Measurements from ENCODE around the gene FGF8. TPM values are rescaled to one million over a fixed set of nuclear protein-coding genes. Genes with fewer than 3 reads are reported as not detected.

The FGF8 gene
- total RNA-seq, 1 experiment from 2014 or later, result not detected

- intact Hi-C loops (cut with micrococcal nuclease), result no loop called here
- POLR2A ChIA-PET (ENCODE audit: unreplicated experiment), result no interaction called here
- H3K79me2 ChIP-seq (ENCODE audit: low read length), result no peaks in the 10 kb centered on the region
Measured at GRCh38 chr10:101771380-101771779, 4.5 kb downstream of the FGF8 start.

GRCh38 chr10:101770331-101771215 lies 5.3 kb downstream of the FGF8 start:
- Histone ChIP-seq H3K27me3 (ENCODE audit: low read length) (peaks cover 9% of the 10 kb centered on the region; the same call in 1 of the 2 replicates), H3K9me2 (replicated peaks; ENCODE audit: low read length) (no peaks in the 10 kb centered on the region), H2AFZ (ENCODE audit: low read length) (no peak overlapping the region), H3K4me3 (ENCODE audit: low read length) (no peak overlapping the region), H3F3A (ENCODE audit: low read length, unreplicated experiment) (no peaks in the 10 kb centered on the region), H3K9me3 (ENCODE audit: low read length) (no peaks in the 10 kb centered on the region), H4K20me1 (ENCODE audit: low read length) (no peaks in the 10 kb centered on the region), H3K4me1 (ENCODE audit: insufficient read depth, low read length) (no peaks in the 10 kb centered on the region), H3K36me3 (ENCODE audit: low read depth, low read length) (no peaks in the 10 kb centered on the region), H3K4me2 (ENCODE audit: low read length) (no peak overlapping the region), H3K79me2 (ENCODE audit: low read length) (no peaks in the 10 kb centered on the region), H3K9ac (ENCODE audit: low read length) (no peak overlapping the region), H3K27ac (ENCODE audit: low read length) (no peak overlapping the region)
- ATAC-seq, result no peak
- intact Hi-C loops (cut with micrococcal nuclease), result no loop called here
- POLR2A ChIA-PET (ENCODE audit: unreplicated experiment), result no interaction called here
- DNase-seq, result no peak
- CTCF ChIA-PET, result interaction anchor here (1.0 kb wide), 1 partner anchor 168 kb away, joined by 3 read pairs; no protein-coding TSS in a partner anchor
- no peak for TF ChIP-seq CTCF (conservative IDR thresholded peaks at IDR 0.05; ENCODE audit: low read depth, low read length)
- TF ChIP-seq EZH2 (IDR thresholded peaks at IDR 0.05; ENCODE audit: low read length, unreplicated experiment), result no peak
- no peak for TF ChIP-seq EZH2phosphoT487 (IDR thresholded peaks at IDR 0.05; ENCODE audit: borderline replicate concordance, low read length)
- BruUV-seq (replicated peaks), result no TSS peak

More at GRCh38 chr10:101771380-101771779, 4.5 kb downstream of the FGF8 start:
- TF ChIP-seq EZH2phosphoT487 (IDR thresholded peaks at IDR 0.05; ENCODE audit: borderline replicate concordance, low read length), result no peak
- TF ChIP-seq CTCF (conservative IDR thresholded peaks at IDR 0.05; ENCODE audit: low read depth, low read length), result no peak
- no peak for TF ChIP-seq EZH2 (IDR thresholded peaks at IDR 0.05; ENCODE audit: low read length, unreplicated experiment)
- no TSS peak for BruUV-seq (replicated peaks)
- no peak overlapping the region for H3K4me2 ChIP-seq (ENCODE audit: low read length)
- H3F3A ChIP-seq (ENCODE audit: low read length, unreplicated experiment), result no peaks in the 10 kb centered on the region
- no peaks in the 10 kb centered on the region for H3K4me1 ChIP-seq (ENCODE audit: insufficient read depth, low read length)
- H3K9me2 ChIP-seq (replicated peaks; ENCODE audit: low read length), result no peaks in the 10 kb centered on the region
- peaks cover 9% of the 10 kb centered on the region; the same call in 1 of the 2 replicates for H3K27me3 ChIP-seq (ENCODE audit: low read length)
- no peaks in the 10 kb centered on the region for H3K36me3 ChIP-seq (ENCODE audit: low read depth, low read length)
- H4K20me1 ChIP-seq (ENCODE audit: low read length), result no peaks in the 10 kb centered on the region
- CTCF ChIA-PET, result interaction anchor here (1.0 kb wide), 1 partner anchor 169 kb away, joined by 3 read pairs; no protein-coding TSS in a partner anchor
- no peak overlapping the region for H3K9ac ChIP-seq (ENCODE audit: low read length)
- H2AFZ ChIP-seq (ENCODE audit: low read length), result no peak overlapping the region
- H3K4me3 ChIP-seq (ENCODE audit: low read length), result no peak overlapping the region
- no peak overlapping the region for H3K27ac ChIP-seq (ENCODE audit: low read length)
- DNase-seq (no peak), ATAC-seq (no peak)
- H3K9me3 ChIP-seq (ENCODE audit: low read length), result no peaks in the 10 kb centered on the region
